ENCODE measurements around the gene MGAT4A. TPM values are rescaled to one million over a fixed set of nuclear protein-coding genes. Genes with fewer than 3 reads are reported as not detected.

MGAT4A gene
- total and polyA plus RNA-seq, 2 of the 13 experiments (the other 11 are each of a cell fraction or from before 2014, with no cell fraction given), result 47.2 to 90.9 TPM

DNA sequence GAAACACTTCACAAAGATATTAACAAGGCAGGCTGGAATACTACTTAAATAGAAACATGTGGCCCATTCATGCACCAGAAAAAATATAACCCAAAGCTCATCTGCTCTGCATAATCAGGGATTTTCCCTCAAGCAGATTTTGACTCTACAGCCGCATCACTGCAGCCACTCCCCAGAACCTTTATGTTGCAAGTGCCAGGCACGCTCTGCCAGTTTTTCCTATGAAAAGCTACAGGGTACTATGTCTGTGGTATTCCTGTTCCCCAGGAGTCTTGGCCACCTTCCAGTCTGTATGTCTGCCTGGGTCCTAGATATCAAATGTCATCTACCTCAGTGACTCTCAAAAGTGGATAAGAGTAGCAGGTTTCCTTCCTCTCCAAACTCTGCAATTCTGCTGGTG lies 126.4 kb downstream of the MGAT4A start:
- H3K9ac ChIP-seq (ENCODE audit: insufficient read depth, low read depth, low read length), result no peak overlapping the region
- no peak overlapping the region for H2AFZ ChIP-seq (ENCODE audit: low read length)
- peaks cover 21% of the 10 kb centered on the region for H3K4me1 ChIP-seq (ENCODE audit: insufficient read depth, low read length)
- 100% methylated on average over 2 of the region's 2 CpGs for WGBS (ENCODE audit: low lambda C conversion rate)
- no peak overlapping the region for H3K4me2 ChIP-seq (ENCODE audit: low read depth, low read length)
- no peak overlapping the region for H3K27ac ChIP-seq (ENCODE audit: extremely low read length, insufficient read depth, low read length)
- intact Hi-C loops (cut with micrococcal nuclease; ENCODE audit: unreplicated experiment) (loop anchor here (10.0 kb wide), 1 partner anchor 160 kb away; the partner anchor contains the start of gene INPP4A), in situ Hi-C loops (cut with HindIII; ENCODE audit: extremely low pct_ligation_motif_present, low pct_unique_long_range_greater_than_20kb) (loop anchor here (5.0 kb wide), 2 partner anchors 37 to 192 kb away; no protein-coding TSS in a partner anchor)
- H3K36me3 ChIP-seq (replicated peaks in 1 of 2; ENCODE audit: control insufficient read depth in 1 of 2, insufficient read depth in 2 of 2, low read length in 2 of 2), result peaks cover 7 to 27% of the 10 kb centered on the region in 2 experiments
- no TSS peak for BruUV-seq (replicated peaks)
- ChIA-PET CTCF (ENCODE audit: low intra/inter-chr PET ratio, low total read pairs) (no interaction called here), POLR2A (interaction anchor here (2.2 kb wide), 1 partner anchor 20 kb away, joined by 5 read pairs; no protein-coding TSS in a partner anchor)
- FAIRE-seq (no peak), DNase-seq (ENCODE audit: low spot score) (no peak), ATAC-seq (no peak)
- H3K79me2 ChIP-seq (ENCODE audit: insufficient read depth, low read length), result peaks cover 50% of the 10 kb centered on the region
- H3K27me3 ChIP-seq (ENCODE audit: control insufficient read depth in 1 of 2, insufficient read depth in 2 of 2, low read length in 2 of 2), result no peaks in the 10 kb centered on the region; a peak in 1 of 5 replicates
- TF ChIP-seq MTF1 (CRISPR knock-in tag; IDR thresholded peaks at IDR 0.05) (no peak), ZNF432 (CRISPR knock-in tag; IDR thresholded peaks at IDR 0.05; ENCODE audit: borderline replicate concordance) (no peak), TEAD2 (CRISPR knock-in tag; IDR thresholded peaks at IDR 0.05) (no peak), ZNF484 (CRISPR knock-in tag; IDR thresholded peaks at IDR 0.05; ENCODE audit: borderline replicate concordance, low read depth) (no peak), ZBTB44 (CRISPR knock-in tag; IDR thresholded peaks at IDR 0.05) (no peak), BCL3 (CRISPR knock-in tag; IDR thresholded peaks at IDR 0.05) (no peak), ZZZ3 (CRISPR knock-in tag; IDR thresholded peaks at IDR 0.05; ENCODE audit: borderline replicate concordance) (no peak), SIN3A (IDR thresholded peaks at IDR 0.05; ENCODE audit: borderline replicate concordance, low read depth, low read length) (no peak), NBN (conservative IDR thresholded peaks at IDR 0.05) (no peak), NR2F2 (IDR thresholded peaks at IDR 0.05; ENCODE audit: borderline replicate concordance, low read depth) (no peak), MAZ (IDR thresholded peaks at IDR 0.05; ENCODE audit: borderline replicate concordance, low read depth, low read length) (no peak), MAZ (CRISPR knock-in tag; IDR thresholded peaks at IDR 0.05; ENCODE audit: low read depth) (no peak), FIP1L1 (IDR thresholded peaks at IDR 0.05; ENCODE audit: borderline replicate concordance, insufficient read depth, low read depth, low read length) (no peak), SAP130 (CRISPR knock-in tag; IDR thresholded peaks at IDR 0.05; ENCODE audit: low read depth) (no peak), FOXJ3 (CRISPR knock-in tag; IDR thresholded peaks at IDR 0.05; ENCODE audit: borderline replicate concordance) (no peak), U2AF2 (IDR thresholded peaks at IDR 0.05; ENCODE audit: low read depth, low read length) (no peak), CC2D1A (CRISPR knock-in tag; IDR thresholded peaks at IDR 0.05) (no peak), PREB (CRISPR knock-in tag; IDR thresholded peaks at IDR 0.05) (no peak), NR3C1 (CRISPR knock-in tag; IDR thresholded peaks at IDR 0.05) (no peak)
- peaks cover 4% of the 10 kb centered on the region for H4K20me1 ChIP-seq (ENCODE audit: insufficient read depth, low read length)
- H3K4me3 ChIP-seq (replicated peaks in 1 of 3; ENCODE audit: insufficient read depth in 1 of 3, low read depth in 2 of 3, low read length in 3 of 3), result no peak overlapping the region
- H3K9me3 ChIP-seq (ENCODE audit: low read length), result no peaks in the 10 kb centered on the region
